GM23248 (cell line): ENCODE measurements around the gene LUZP2. TPM values are rescaled to one million over a fixed set of nuclear protein-coding genes. Genes with fewer than 3 reads are reported as not detected.

Experiments used
- DNase-seq: peaks from one replicate; pipeline ENCODE4 v3.0.0-alpha.2; 2015
- H2AFZ ChIP-seq: fragments of 200-600 bp; sonication (generic); 2 replicates; pipeline ENCODE4 v1.6.1; 2016; ENCODE audit warnings: antibody characterized with exemption
- H3F3A ChIP-seq: fragments of 200-600 bp; sonication (generic); 2 replicates; pipeline ENCODE4 v1.6.1; 2016; ENCODE audit warnings: mild to moderate bottlenecking, antibody characterized with exemption, mixed run types; ENCODE audit not compliant: insufficient read depth
- H3K27ac ChIP-seq: fragments of 200-600 bp; sonication (generic); 2 replicates; pipeline ENCODE4 v1.5.1; 2016; ENCODE audit warnings: mild to moderate bottlenecking
- H3K27me3 ChIP-seq: fragments of 200-600 bp; sonication (generic); replicated peaks from 2 replicates; pipeline ENCODE4 v1.6.1; 2016; ENCODE audit warnings: mild to moderate bottlenecking; ENCODE audit not compliant: insufficient read depth
- H3K36me3 ChIP-seq: fragments of 200-600 bp; sonication (generic); 2 replicates; pipeline ENCODE4 v1.6.1; 2016; ENCODE audit warnings: low read depth, mild to moderate bottlenecking
- H3K4me1 ChIP-seq: fragments of 200-600 bp; sonication (generic); 2 replicates; pipeline ENCODE4 v1.6.1; 2016; ENCODE audit warnings: mild to moderate bottlenecking; ENCODE audit not compliant: insufficient read depth
- H3K4me2 ChIP-seq: fragments of 200-600 bp; sonication (generic); one replicate; pipeline ENCODE4 v1.6.1; 2016; ENCODE audit warnings: mild to moderate bottlenecking; ENCODE audit not compliant: unreplicated experiment
- H3K4me3 ChIP-seq: fragments of 200-600 bp; sonication (generic); 2 replicates; pipeline ENCODE4 v1.5.1; 2016; ENCODE audit warnings: mild to moderate bottlenecking
- H3K79me2 ChIP-seq: fragments of 200-600 bp; sonication (generic); 2 replicates; pipeline ENCODE4 v1.6.1; 2016; ENCODE audit warnings: mild to moderate bottlenecking; ENCODE audit not compliant: insufficient read depth
- H3K9ac ChIP-seq: fragments of 200-600 bp; sonication (generic); 2 replicates; pipeline ENCODE4 v1.6.1; 2016; ENCODE audit warnings: mild to moderate bottlenecking
- H3K9me2 ChIP-seq: fragments of 200-600 bp; sonication (generic); 2 replicates; pipeline ENCODE4 v1.6.1; 2016; ENCODE audit warnings: mixed run types, mild to moderate bottlenecking, moderate library complexity; ENCODE audit not compliant: insufficient read depth
- H3K9me3 ChIP-seq: fragments of 200-600 bp; sonication (generic); one replicate; pipeline ENCODE4 v1.6.1; 2017; ENCODE audit warnings: low read depth
- H4K20me1 ChIP-seq: fragments of 200-600 bp; sonication (generic); 2 replicates; pipeline ENCODE4 v1.6.0; 2016; ENCODE audit not compliant: insufficient read depth
- EZH2 ChIP-seq: fragments of 200-600 bp; sonication (generic); IDR thresholded peaks from 2 replicates; pipeline ENCODE4 v1.6.1; 2018; ENCODE audit warnings: antibody characterized with exemption, mild to moderate bottlenecking; ENCODE audit not compliant: insufficient read depth, poor library complexity, severe bottlenecking
- EZH2phosphoT487 ChIP-seq: fragments of 200-600 bp; sonication (generic); IDR thresholded peaks from 2 replicates; pipeline ENCODE4 v1.6.1; 2018; ENCODE audit warnings: antibody characterized with exemption, moderate library complexity, mild to moderate bottlenecking, low read depth; ENCODE audit not compliant: insufficient read depth
- WGBS, 2 experiments: methylation state at CpG; one replicate each; pipeline ENCODE4 v1.1.6; 2015 to 2017; ENCODE audit warnings: low lambda C conversion rate in 2 of 2, low coverage in 1 of 2; ENCODE audit errors: missing lambda C conversion rate in 2 of 2; 5-methylcytosine and 5-hydroxymethylcytosine counted together
- in situ Hi-C: fragments of 300-500 bp; cut with MboI; formaldehyde crosslinking; loops from 2 replicates; pipeline ENCODE4 v1.15.0; 2020
- polyA plus RNA-seq: library from polyadenylated mRNA; unstranded; fragments of >200 nt; fragmentation: Nextera tagmentation; extraction: Ambion mirVana; gene quantifications from 2 replicates; pipeline ENCODE4 v1.2.1, GENCODE V29; 2016
- total RNA-seq: library from RNA; depleted of rRNA; stranded (reverse); fragments of >200 nt; shearing (Covaris generic); gene quantifications from 2 replicates; pipeline ENCODE4 v1.2.3, GENCODE V29; 2014

Gene LUZP2
- total and polyA plus RNA-seq, 2 experiments from 2014 or later, result not detected

DNA sequence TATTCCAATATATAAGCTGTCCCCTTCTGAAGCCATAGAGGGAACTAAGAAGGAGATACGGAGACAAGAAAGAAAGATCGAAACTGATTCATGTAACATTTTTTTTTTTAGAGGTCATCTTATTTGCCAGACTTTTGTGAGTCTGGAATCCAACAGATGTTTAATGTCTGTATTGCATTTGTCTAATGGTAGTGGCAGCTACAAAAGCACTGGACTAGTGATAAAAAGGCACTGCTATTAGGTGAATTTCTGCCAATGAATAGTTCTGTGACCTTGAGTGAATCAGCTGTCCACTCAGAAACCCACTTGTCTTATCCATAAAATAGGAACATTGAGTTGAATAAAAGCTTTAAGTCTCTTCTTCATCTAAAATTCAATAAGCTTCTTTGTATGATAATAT, 25.8 kb upstream of the LUZP2 start:
- WGBS, 2 experiments, result 0 to 3% methylated on average over 2 of the region's 2 CpGs

GRCh38 chr11:24478718-24479117, 18.1 kb upstream of the LUZP2 start:
- WGBS, 2 experiments, result 65 to 75% methylated on average over 1 of the region's 1 CpG

More for the DNA sequence above, 25.8 kb upstream of the LUZP2 start:
- H3K9me2 ChIP-seq, result no peaks in the 10 kb centered on the region
- H3K9ac ChIP-seq, result no peak overlapping the region
- no peaks in the 10 kb centered on the region for H3K27me3 ChIP-seq
- no peaks in the 10 kb centered on the region for H3K9me3 ChIP-seq
- no peaks in the 10 kb centered on the region for H3K36me3 ChIP-seq
- no peaks in the 10 kb centered on the region for H3F3A ChIP-seq
- no peak overlapping the region for H3K4me3 ChIP-seq
- no peak overlapping the region for H3K4me2 ChIP-seq
- H4K20me1 ChIP-seq, result no peaks in the 10 kb centered on the region
- DNase-seq, result no peak
- no peaks in the 10 kb centered on the region for H3K79me2 ChIP-seq
- TF ChIP-seq EZH2 (no peak), EZH2phosphoT487 (no peak)
- H2AFZ ChIP-seq, result no peak overlapping the region
- no peak overlapping the region for H3K27ac ChIP-seq
- in situ Hi-C loops, result no loop called here
- H3K4me1 ChIP-seq, result no peaks in the 10 kb centered on the region

DNA sequence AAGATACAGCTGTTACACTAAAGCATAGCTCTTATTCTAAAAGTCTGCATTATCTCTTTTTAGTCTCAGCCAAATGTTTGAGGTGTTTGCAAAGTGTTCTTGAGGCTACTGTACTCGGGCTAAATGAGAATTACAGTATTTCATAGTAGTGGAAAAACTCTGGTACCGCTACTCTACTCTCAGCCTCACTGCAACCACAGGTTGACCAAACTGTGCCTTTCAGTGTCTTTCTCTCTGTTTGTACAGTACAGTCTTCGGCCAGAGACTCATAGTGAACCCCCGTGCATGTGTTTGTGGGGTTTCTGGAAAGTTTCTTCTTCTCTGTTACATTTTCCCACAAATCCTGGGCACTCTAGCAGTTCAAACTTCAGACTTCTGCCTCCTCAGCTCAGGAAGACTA, 7.4 kb upstream of the LUZP2 start:
- Histone ChIP-seq H3K9me3 (no peaks in the 10 kb centered on the region), H3K4me3 (no peak overlapping the region), H3F3A (no peaks in the 10 kb centered on the region), H2AFZ (no peak overlapping the region), H3K79me2 (no peaks in the 10 kb centered on the region), H3K9ac (no peak overlapping the region), H3K27me3 (no peaks in the 10 kb centered on the region), H4K20me1 (no peaks in the 10 kb centered on the region), H3K36me3 (no peaks in the 10 kb centered on the region), H3K27ac (no peak overlapping the region), H3K4me1 (no peaks in the 10 kb centered on the region), H3K4me2 (no peak overlapping the region), H3K9me2 (no peaks in the 10 kb centered on the region)
- no peak for DNase-seq
- TF ChIP-seq EZH2phosphoT487, result no peak
- no peak for TF ChIP-seq EZH2
- in situ Hi-C loops, result no loop called here
- 35 to 40% methylated on average over 4 of the region's 4 CpGs for WGBS, 2 experiments

More at GRCh38 chr11:24478718-24479117, 18.1 kb upstream of the LUZP2 start:
- Histone ChIP-seq H3K4me3 (no peak overlapping the region), H3K4me1 (no peaks in the 10 kb centered on the region), H3K9me3 (no peaks in the 10 kb centered on the region), H3K36me3 (no peaks in the 10 kb centered on the region), H3F3A (no peaks in the 10 kb centered on the region), H4K20me1 (no peaks in the 10 kb centered on the region), H3K27ac (no peak overlapping the region), H3K79me2 (no peaks in the 10 kb centered on the region), H3K27me3 (no peaks in the 10 kb centered on the region), H3K9me2 (no peaks in the 10 kb centered on the region), H2AFZ (no peak overlapping the region), H3K9ac (no peak overlapping the region), H3K4me2 (no peak overlapping the region)
- in situ Hi-C loops, result no loop called here
- TF ChIP-seq EZH2, result no peak
- no peak for DNase-seq

GRCh38 chr11:24496386-24496735, 492 bp upstream of the LUZP2 start:
- peak; percentile 3 for DNase-seq
- no peak for TF ChIP-seq EZH2
- no peak for TF ChIP-seq EZH2phosphoT487
- H3K27me3 ChIP-seq, result peaks cover 40% of the 10 kb centered on the region
- H3K9ac ChIP-seq, result no peak overlapping the region
- H3K27ac ChIP-seq, result no peak overlapping the region
- no peaks in the 10 kb centered on the region for H3K9me3 ChIP-seq
- no peaks in the 10 kb centered on the region for H3K36me3 ChIP-seq
- peak overlapping the region; percentile 68 for H2AFZ ChIP-seq
- H3K9me2 ChIP-seq, result no peaks in the 10 kb centered on the region
- 1 to 4% methylated on average over 14 of the region's 14 CpGs for WGBS, 2 experiments
- in situ Hi-C loops, result no loop called here
- no peaks in the 10 kb centered on the region for H3K79me2 ChIP-seq
- no peaks in the 10 kb centered on the region for H3F3A ChIP-seq
- peak overlapping the region; percentile 67 for H3K4me3 ChIP-seq
- H4K20me1 ChIP-seq, result no peaks in the 10 kb centered on the region
- no peaks in the 10 kb centered on the region for H3K4me1 ChIP-seq
- H3K4me2 ChIP-seq, result peak overlapping the region; percentile 78

DNA sequence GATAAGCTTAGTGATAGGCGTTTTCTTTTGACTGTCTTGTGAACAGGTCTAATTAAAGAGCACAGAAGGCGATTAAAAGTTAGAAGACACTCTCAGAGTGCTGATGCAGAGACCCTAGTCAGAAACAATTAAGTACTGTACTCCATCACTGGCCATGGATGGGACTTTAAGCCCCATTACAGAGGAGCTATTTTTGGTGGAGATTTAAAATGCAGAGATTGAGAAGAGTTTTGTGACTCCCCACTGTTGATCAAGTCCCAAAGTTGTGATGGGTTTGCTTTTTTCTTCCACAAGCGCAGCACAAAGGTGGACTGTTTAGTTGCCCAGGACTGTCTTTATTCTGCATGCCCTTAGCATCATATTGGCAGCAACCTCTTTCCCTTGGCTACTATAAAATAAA, 978 bp downstream of the LUZP2 start:
- TF ChIP-seq EZH2phosphoT487 (no peak), EZH2 (no peak)
- no peaks in the 10 kb centered on the region for H3K4me1 ChIP-seq
- no peaks in the 10 kb centered on the region for H3F3A ChIP-seq
- H3K4me2 ChIP-seq, result no peak overlapping the region
- H4K20me1 ChIP-seq, result no peaks in the 10 kb centered on the region
- no peak overlapping the region for H3K4me3 ChIP-seq
- no peak for DNase-seq
- H3K36me3 ChIP-seq, result no peaks in the 10 kb centered on the region
- 61 to 67% methylated on average over 3 of the region's 3 CpGs for WGBS, 2 experiments
- no peaks in the 10 kb centered on the region for H3K9me3 ChIP-seq
- no peak overlapping the region for H3K9ac ChIP-seq
- H2AFZ ChIP-seq, result no peak overlapping the region
- in situ Hi-C loops, result no loop called here
- no peaks in the 10 kb centered on the region for H3K79me2 ChIP-seq
- H3K9me2 ChIP-seq, result no peaks in the 10 kb centered on the region
- no peak overlapping the region for H3K27ac ChIP-seq
- H3K27me3 ChIP-seq, result peaks cover 40% of the 10 kb centered on the region
